K562 (cell line): ENCODE results near the gene PKIB. TPM values are rescaled to one million over a fixed set of nuclear protein-coding genes. Genes with fewer than 3 reads are reported as not detected.

ENCODE experiments used
- ATAC-seq: fragments of 200-7000 bp; cut with Tn5 transposase; 3 replicates; pipeline ENCODE4 v1.9.1; 2020; ENCODE audit warnings: moderate library complexity
- BruUV-seq: library from RNA; stranded (reverse); fragments of 400-500 nt; replicated peaks from 2 replicates; lab custom pipeline; 2021; lab: Mats Ljungman, UMichigan
- CTCF ChIA-PET: fragments of 300-600 bp; formaldehyde crosslinking; extraction: SDS; loops from one replicate; lab custom pipeline; 2021; ENCODE audit warnings: low intra/inter-chr PET ratio; lab: Yijun Ruan, JAX
- POLR2A ChIA-PET: fragments of 300-600, 350-650 bp; sonication (Branson Sonifier 250); formaldehyde crosslinking; extraction: SDS; loops from one replicate; lab custom pipeline; 2021; ENCODE audit warnings: antibody characterized with exemption, inconsistent platforms; lab: Yijun Ruan, JAX
- DNase-seq, 4 experiments: peaks; one replicate each; pipeline versions ENCODE4 v3.0.0 to v3.0.0-alpha.2; 2011 to 2018; ENCODE audit warnings: low spot score in 3 of 4, mixed read lengths in 3 of 4; ENCODE audit errors: extremely low read depth in 1 of 4
- FAIRE-seq: peaks from 2 replicates; lab custom pipeline; 2011; peaks lifted over from hg19 to GRCh38; lab: Jason Lieb, UNC
- H2AFZ ChIP-seq: 2 replicates; pipeline ENCODE4 v1.6.0; 2011; ENCODE audit warnings: low read depth, low read length, control low read depth, inconsistent platforms
- H3K27ac ChIP-seq: fragments of 200-600 bp; 3 replicates; pipeline ENCODE4 v1.8.0; 2011; ENCODE audit warnings: low read depth, mild to moderate bottlenecking, control low read depth, inconsistent platforms, low read length, moderate library complexity, mixed read lengths; ENCODE audit errors: extremely low read depth
- H3K27me3 ChIP-seq, 2 experiments: fragments of 300-600 bp in 1 of 2; 2 replicates in 1 of 2; 3 replicates in 1 of 2; pipeline versions ENCODE4 v1.6.0 to v1.8.0; 2011; ENCODE audit warnings: inconsistent platforms in 2 of 2, low read length in 2 of 2, mild to moderate bottlenecking in 1 of 2, mixed read lengths in 1 of 2, moderate library complexity in 1 of 2; ENCODE audit not compliant: control insufficient read depth in 2 of 2, insufficient read depth in 2 of 2
- H3K36me3 ChIP-seq: fragments of 300-600 bp; 3 replicates; pipeline ENCODE4 v1.8.0; 2011; ENCODE audit warnings: mild to moderate bottlenecking, low read length, inconsistent platforms; ENCODE audit not compliant: control insufficient read depth, insufficient read depth
- H3K4me1 ChIP-seq, 2 experiments: fragments of 200-600 bp in 1 of 2; replicated peaks in 1 of 2; 2 replicates in 1 of 2; 3 replicates in 1 of 2; pipeline versions ENCODE4 v1.5.1 to v1.8.0; 2011; ENCODE audit warnings: inconsistent platforms in 2 of 2, low read length in 2 of 2, mild to moderate bottlenecking in 1 of 2, mixed read lengths in 1 of 2, moderate library complexity in 1 of 2; ENCODE audit not compliant: control insufficient read depth in 2 of 2, insufficient read depth in 2 of 2
- H3K4me2 ChIP-seq: 2 replicates; pipeline ENCODE4 v1.6.1; 2011; ENCODE audit warnings: low read length, control low read depth, inconsistent platforms, mixed read lengths; ENCODE audit not compliant: insufficient read depth
- H3K4me3 ChIP-seq: fragments of 200-600 bp; sonication (generic), shearing (Covaris generic); 2 replicates; pipeline ENCODE4 v1.5.1; 2016; ENCODE audit warnings: control low read depth, inconsistent platforms
- H3K79me2 ChIP-seq: fragments of 200-600 bp; 3 replicates; pipeline ENCODE4 v1.8.0; 2011; ENCODE audit warnings: low read length, inconsistent platforms; ENCODE audit not compliant: control insufficient read depth, insufficient read depth
- H3K9ac ChIP-seq, 2 experiments: 2 replicates each; pipeline versions ENCODE4 v1.6.0 to v1.6.1; 2011; ENCODE audit warnings: low read depth in 2 of 2, low read length in 2 of 2, control low read depth in 1 of 2, inconsistent platforms in 1 of 2, mild to moderate bottlenecking in 1 of 2, mixed read lengths in 1 of 2; ENCODE audit not compliant: insufficient read depth in 1 of 2
- H3K9me1 ChIP-seq: one replicate; pipeline ENCODE4 v1.6.0; 2011; ENCODE audit warnings: inconsistent platforms, mild to moderate bottlenecking, low read length, moderate library complexity; ENCODE audit not compliant: control insufficient read depth, insufficient read depth
- H3K9me3 ChIP-seq: replicated peaks from 2 replicates; pipeline ENCODE4 v1.5.1; 2011; ENCODE audit warnings: low read depth, low read length, inconsistent platforms; ENCODE audit not compliant: control insufficient read depth, insufficient read depth
- H4K20me1 ChIP-seq: replicated peaks from 2 replicates; pipeline ENCODE4 v1.6.1; 2011; ENCODE audit warnings: low read length, inconsistent platforms, mixed read lengths; ENCODE audit not compliant: control insufficient read depth, insufficient read depth
- ERF ChIP-seq: fragments of 450-650 bp; formaldehyde crosslinking; IDR thresholded peaks from 2 replicates; pipeline ENCODE4 v1.4.0; 2020; ENCODE audit warnings: mild to moderate bottlenecking, mixed read lengths
- NR2C1 ChIP-seq, 2 experiments: fragments of 450-650 bp; IDR thresholded peaks; 2 replicates each; pipeline ENCODE4 v1.6.1; 2017; ENCODE audit warnings: mild to moderate bottlenecking in 2 of 2, antibody characterized with exemption in 1 of 2, inconsistent platforms in 1 of 2, missing compliant biosample characterization in 1 of 2, missing genetic modification characterization in 1 of 2
- NR2C2 ChIP-seq, 2 experiments: fragments of 200-800 bp in 1 of 2; sonication (Bioruptor generic) in 1 of 2; sonication (generic) in 1 of 2; formaldehyde crosslinking in 1 of 2; IDR thresholded peaks; 2 replicates each; pipeline versions ENCODE4 v1.6.1 to v1.8.0; 2016 to 2022; ENCODE audit warnings: mild to moderate bottlenecking in 1 of 2, missing compliant biosample characterization in 1 of 2, missing genetic modification characterization in 1 of 2, missing genetic modification reagents in 1 of 2
- RAD21 ChIP-seq, 2 experiments: fragments of 250-450 bp in 1 of 2; fragments of 450-650 bp in 1 of 2; sonication (Bioruptor Pico) in 1 of 2; formaldehyde crosslinking in 1 of 2; IDR thresholded peaks in 1 of 2; conservative IDR thresholded peaks in 1 of 2; 2 replicates each; pipeline versions ENCODE4 v1.4.0 to v1.8.0; 2020 to 2022; ENCODE audit warnings: mild to moderate bottlenecking in 2 of 2, moderate library complexity in 1 of 2
- WGBS: fragments of 100-300 bp; shearing (Covaris generic); methylation state at CpG from one replicate; pipeline ENCODE4 v1.1.6; 2016; ENCODE audit warnings: low coverage, mixed read lengths; ENCODE audit not compliant: insufficient coverage; ENCODE audit errors: missing lambda C conversion rate; 5-methylcytosine and 5-hydroxymethylcytosine counted together
- in situ Hi-C: fragments of 300-500 bp; cut with MboI; formaldehyde crosslinking; loops from 4 replicates; pipeline ENCODE4 v1.15.0; 2018; ENCODE audit warnings: inconsistent platforms, mixed read lengths
- intact Hi-C: fragments of 100-400 bp; cut with micrococcal nuclease; formaldehyde crosslinking; loops from 2 replicates; pipeline ENCODE4 v1.14.2; 2022
- polyA plus RNA-seq, 8 experiments: library from polyadenylated mRNA; depleted of rRNA in 4 of 8; stranded (reverse) in 5 of 8; unstranded in 3 of 8; fragments of >200 nt; fragmentation: Nextera tagmentation in 2 of 8; fragmentation: Illumina TruSeq in 1 of 8; extraction: Ambion mirVana in 2 of 8; extraction: Trizol in 1 of 8; gene quantifications; 2 replicates each; pipeline versions ENCODE4 v1.2.1 to v1.2.3, GENCODE V29; 2011 to 2014; ENCODE audit warnings: inconsistent platforms in 1 of 8, missing spikeins in 1 of 8
- total RNA-seq, 7 experiments: library from RNA; depleted of rRNA in 6 of 7; stranded (reverse); fragments of >200 nt in 6 of 7; fragmentation: Illumina TruSeq in 2 of 7; extraction: Trizol in 2 of 7; gene quantifications; 2 replicates each; pipeline versions ENCODE4 v1.2.1 to v1.2.3, GENCODE V29; 2011 to 2021; ENCODE audit warnings: low replicate concordance in 1 of 7
- TF ChIP-seq, protein P1 (sequence below), 3 experiments: IDR thresholded peaks in 2 of 3; conservative IDR thresholded peaks in 1 of 3; 2 replicates each; pipeline ENCODE4 v1.5.1; 2011 to 2012; ENCODE audit warnings: low read length in 3 of 3, mild to moderate bottlenecking in 3 of 3, control low read depth in 2 of 3, improper control_type of control experiment in 1 of 3, inconsistent platforms in 1 of 3, low read depth in 1 of 3, mixed read lengths in 1 of 3, moderate library complexity in 1 of 3; ENCODE audit not compliant: insufficient read depth in 2 of 3

The PKIB gene
- total and polyA plus RNA-seq, 9 of the 15 experiments (the other 6 are each of a cell fraction or from before 2014, with no cell fraction given): 14.8 to 37.5 (median 27.4) TPM

DNA sequence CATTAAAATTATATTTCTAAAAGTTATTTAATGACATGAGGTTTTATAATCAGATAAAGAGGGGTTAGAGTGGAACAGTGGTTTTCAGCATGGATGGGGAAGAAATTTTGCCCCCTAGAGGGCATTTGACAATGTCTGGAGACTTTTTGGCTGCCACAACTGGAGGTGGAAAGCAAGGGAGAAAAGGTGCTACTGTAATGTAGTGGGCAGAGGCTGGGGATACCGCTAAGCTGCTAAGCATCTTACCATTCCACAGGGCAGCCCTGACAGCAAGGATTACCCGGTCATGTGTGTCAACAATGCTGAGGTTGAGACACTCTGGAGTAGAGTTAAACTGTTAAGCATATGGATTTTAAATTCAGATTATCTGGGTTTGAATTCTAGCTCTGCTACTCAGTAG, 116.4 kb downstream of the PKIB start:
- Histone ChIP-seq H3K36me3 (peaks cover 2% of the 10 kb centered on the region; the same call in 2 of the 3 replicates), H3K4me3 (no peak overlapping the region), H2AFZ (no peak overlapping the region), H3K79me2 (no peaks in the 10 kb centered on the region), H4K20me1 (no peaks in the 10 kb centered on the region), H3K9me3 (no peaks in the 10 kb centered on the region), H3K27me3 (no peaks in the 10 kb centered on the region), H3K9me1 (no peaks in the 10 kb centered on the region), H3K4me1 (no peaks in the 10 kb centered on the region), H3K27ac (no peak overlapping the region), H3K9ac (no peak overlapping the region), H3K4me2 (no peak overlapping the region)
- intact Hi-C loops (loop anchor here (5.0 kb wide), 4 partner anchors 119 to 344 kb away; no protein-coding TSS in a partner anchor), in situ Hi-C loops (loop anchor here (10.0 to 25.0 kb wide), 2 partner anchors 232 to 586 kb away; no protein-coding TSS in a partner anchor)
- ATAC-seq (peak; percentile 86), DNase-seq (peak in 3 of 4 experiments; percentile 18 to 50 (median 28)), FAIRE-seq (peak; percentile 44)
- no TSS peak for BruUV-seq
- POLR2A ChIA-PET: no interaction called here
- 24% methylated on average over 2 of the region's 2 CpGs for WGBS
- TF ChIP-seq RAD21 (CRISPR knock-in tag; conservative IDR thresholded peaks at IDR 0.05 in 1 of 2, IDR thresholded peaks at IDR 0.05 in 1 of 2) (peak in 1 of 2 experiments; percentile 52; a peak in 3 of 4 replicates), NR2C1 (IDR thresholded peaks at IDR 0.05) (0 out of 2 replicates have a peak, but pooled peaks have one; percentile 32), NR2C1 (tag; IDR thresholded peaks at IDR 0.05) (no peak), ERF (no peak), NR2C2 (CRISPR knock-in tag; IDR thresholded peaks at IDR 0.05) (no peak), NR2C2 (tag; IDR thresholded peaks at IDR 0.05) (0 out of 2 replicates have a peak, but pooled peaks have one; percentile 20)
- TF ChIP-seq, protein P1, sequence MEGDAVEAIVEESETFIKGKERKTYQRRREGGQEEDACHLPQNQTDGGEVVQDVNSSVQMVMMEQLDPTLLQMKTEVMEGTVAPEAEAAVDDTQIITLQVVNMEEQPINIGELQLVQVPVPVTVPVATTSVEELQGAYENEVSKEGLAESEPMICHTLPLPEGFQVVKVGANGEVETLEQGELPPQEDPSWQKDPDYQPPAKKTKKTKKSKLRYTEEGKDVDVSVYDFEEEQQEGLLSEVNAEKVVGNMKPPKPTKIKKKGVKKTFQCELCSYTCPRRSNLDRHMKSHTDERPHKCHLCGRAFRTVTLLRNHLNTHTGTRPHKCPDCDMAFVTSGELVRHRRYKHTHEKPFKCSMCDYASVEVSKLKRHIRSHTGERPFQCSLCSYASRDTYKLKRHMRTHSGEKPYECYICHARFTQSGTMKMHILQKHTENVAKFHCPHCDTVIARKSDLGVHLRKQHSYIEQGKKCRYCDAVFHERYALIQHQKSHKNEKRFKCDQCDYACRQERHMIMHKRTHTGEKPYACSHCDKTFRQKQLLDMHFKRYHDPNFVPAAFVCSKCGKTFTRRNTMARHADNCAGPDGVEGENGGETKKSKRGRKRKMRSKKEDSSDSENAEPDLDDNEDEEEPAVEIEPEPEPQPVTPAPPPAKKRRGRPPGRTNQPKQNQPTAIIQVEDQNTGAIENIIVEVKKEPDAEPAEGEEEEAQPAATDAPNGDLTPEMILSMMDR (IDR thresholded peaks at IDR 0.05 in 2 of 3, conservative IDR thresholded peaks at IDR 0.05 in 1 of 3; ENCODE audit: insufficient read depth in 2 of 3, low read depth in 1 of 3, low read length in 3 of 3): peak; percentile 47 to 54 (median 51); a peak in 5 of 6 replicates
- CTCF ChIA-PET: no interaction called here
